Fibroblast of skin of left quadriceps (primary cell): ENCODE results near the gene DCHS2.
A peak's percentile ranks its signal among the peaks of the same experiment; 100 is the strongest.
"Not testable (repeated sequence)": the region's sequence is repeated elsewhere in the genome, so short reads cannot be mapped to it uniquely, and the experiment has no call there.

Source experiments
- DNase-seq, 2 experiments: peaks; one replicate each; pipeline ENCODE4 v3.0.0-alpha.2; 2013; ENCODE audit warnings: low read depth in 2 of 2

Gene DCHS2

DNA sequence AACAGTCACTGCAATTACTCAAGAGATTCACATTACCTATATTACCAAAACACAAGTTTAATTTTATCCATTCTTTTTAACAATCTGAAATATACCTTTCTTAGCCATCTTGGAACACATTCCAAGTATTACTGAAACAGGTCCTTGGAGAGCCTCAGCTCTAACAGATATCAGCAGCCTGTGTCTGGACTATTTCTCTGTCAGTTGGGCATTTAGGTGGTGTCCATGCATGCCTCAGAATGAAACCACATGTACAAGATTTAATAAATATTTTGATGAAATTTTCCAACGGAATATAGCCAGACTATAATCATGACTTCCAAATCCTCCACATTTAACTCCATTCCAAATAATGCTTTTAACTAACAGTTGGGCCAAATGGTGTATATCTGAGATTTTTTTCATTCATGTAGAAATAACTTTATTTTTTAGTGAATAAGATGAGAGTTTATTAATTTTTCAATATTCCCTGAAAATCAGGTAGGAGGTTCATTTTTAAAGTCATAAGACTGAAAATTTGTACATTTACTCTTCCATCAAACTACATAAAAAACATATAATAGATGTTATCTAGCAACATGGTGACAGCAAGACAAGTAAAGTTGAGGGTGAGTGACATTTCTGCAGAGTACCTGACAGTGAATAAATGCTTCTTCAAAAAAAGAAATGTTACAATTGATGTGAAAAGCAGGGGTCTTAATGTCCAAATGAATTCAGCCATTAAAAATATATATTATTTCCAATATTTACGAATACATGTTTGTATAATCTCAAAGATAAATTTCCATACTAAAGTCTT lies 174.2 kb downstream of the DCHS2 start:
- DNase-seq: no peak

DNA sequence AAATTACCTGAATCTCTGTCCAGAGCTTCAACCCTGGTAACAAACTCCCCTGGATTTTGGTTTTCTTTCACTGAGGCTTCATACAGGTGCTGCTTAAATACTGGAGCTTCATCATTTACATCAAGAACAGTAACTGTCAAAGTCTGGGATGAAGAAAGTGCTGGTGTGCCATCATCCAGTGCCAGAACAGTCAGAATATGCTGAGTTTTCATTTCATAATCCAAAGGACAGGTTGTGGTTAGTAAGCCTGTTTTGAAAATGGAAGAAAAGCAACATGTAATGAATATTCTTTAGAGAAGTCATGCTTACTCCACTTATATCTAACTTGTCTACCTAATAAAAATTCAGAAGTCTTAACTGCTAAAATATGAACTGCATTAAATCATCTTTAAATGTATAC lies 175.9 kb downstream of the DCHS2 start:
- DNase-seq: no peak

DNA sequence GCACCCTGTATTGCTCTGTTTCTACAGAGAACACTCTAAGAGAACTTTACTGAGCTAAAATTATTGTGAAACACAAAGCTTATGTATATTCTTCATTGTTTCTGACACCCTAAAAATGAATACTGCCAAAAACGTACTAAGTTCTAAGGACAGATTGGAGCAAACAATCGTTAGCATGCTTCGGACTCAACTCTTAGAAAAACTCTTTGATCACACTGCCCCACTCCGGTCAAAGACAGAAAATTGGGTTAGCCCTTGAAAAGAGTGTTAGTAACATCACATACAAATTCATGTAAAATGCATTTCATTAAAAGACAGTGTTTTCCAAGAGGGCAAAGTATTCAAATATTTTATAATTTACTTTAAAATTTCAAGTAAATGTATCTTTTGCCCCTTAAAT lies 177.4 kb downstream of the DCHS2 start:
- peak; percentile 14 to 20 for DNase-seq

DNA sequence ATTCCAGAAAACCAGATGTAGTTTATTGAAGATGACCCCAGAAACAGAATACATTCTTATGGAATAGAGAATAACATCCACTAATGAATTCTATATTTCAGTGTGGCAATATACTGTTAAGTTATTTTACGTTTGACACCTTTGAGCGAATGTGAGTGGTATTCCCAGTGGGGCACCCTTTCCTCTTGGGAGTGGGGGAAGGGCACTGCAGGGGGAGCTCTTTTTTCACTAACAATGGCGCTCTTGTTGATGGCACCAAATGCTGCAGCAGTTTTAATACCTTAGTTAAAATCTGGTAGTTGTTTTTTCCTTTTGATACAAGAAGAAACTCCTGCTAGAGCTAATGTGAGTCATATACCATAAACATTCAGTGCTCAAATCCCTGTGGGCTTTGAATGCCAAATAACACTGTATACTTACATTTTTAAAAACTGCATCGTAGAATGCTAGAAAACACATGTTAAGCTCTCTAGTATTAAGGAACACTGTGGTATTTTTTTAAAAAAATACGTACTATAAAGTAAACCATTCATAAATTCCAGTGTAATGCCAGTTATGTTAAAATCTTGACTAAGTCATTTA lies 178.5 kb downstream of the DCHS2 start:
- peak; percentile 37 to 46 for DNase-seq

DNA sequence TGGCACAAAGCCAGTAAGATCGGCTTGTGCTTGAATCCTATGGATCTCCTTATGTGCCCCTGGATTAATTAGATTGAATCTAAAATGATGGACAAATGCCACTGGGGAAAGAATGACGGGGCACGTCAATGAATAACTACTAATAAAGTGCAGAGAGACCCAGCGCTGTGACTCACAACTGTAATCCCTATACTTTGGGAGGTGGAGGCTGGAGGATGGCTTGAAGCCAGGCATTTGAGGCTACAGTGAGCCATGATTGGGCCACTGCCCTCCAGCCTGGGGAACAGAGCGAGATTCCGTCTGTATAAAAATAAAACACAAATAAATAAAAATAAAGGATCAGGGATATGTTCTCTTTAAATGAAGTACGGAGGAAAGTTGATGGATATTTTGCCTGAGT lies 179.4 kb downstream of the DCHS2 start:
- no peak for DNase-seq

DNA sequence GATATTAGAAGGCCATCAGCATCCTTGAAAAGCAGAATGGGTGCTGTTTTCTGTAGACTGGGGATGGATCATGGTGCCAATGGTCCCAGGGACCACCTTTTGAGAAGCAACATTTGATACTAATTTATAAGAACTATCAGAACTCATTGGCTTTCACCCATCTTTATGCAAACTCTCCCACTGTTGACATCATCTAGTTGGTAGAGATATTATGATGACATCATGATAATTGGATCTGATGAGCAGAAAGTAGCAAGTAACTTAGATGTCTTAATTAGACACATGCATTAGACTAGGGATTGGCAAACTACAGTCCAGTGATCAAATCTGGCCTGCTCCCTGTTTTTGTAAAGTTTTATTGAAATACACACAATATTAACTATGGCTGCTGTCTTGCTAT lies 181.0 kb downstream of the DCHS2 start:
- DNase-seq: no peak

DNA sequence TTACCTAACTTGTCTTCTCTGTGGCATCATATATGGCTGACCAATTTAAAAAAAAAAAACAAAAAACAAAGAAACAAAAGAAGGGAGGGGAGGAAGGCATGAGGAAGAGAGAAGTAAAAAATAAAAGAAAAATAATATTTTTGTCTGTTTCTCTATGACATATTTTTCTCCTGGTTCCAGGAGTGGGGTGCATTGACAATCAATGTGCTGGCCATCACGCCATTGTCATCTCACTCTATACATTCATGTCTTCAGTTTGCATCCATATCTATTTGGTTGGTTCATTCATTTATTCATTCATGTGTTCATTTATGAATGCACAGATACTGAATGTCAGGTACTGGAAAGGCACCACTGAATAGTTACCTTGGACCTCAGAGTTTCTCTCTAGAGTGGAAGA lies 183.4 kb downstream of the DCHS2 start:
- DNase-seq: no peak

DNA sequence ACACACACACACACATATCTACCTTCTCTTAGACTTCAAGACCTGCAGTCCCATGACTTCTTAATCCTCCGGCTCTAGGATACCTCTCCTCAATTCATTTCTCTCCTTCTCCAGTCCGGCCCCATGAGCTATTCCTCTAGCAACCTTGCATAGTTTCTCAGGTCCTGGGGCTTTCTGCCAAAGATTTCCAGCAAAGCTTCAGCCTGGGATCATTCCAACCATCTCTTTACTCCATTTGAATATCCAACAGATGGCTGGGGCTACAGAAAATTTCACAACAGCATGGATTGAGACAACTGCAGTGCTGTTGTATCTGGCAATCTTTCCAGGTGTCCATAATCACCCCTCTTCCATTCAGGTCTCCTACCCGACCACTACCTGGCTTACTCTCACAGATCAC lies 184.1 kb downstream of the DCHS2 start:
- peak; percentile 13 to 21 for DNase-seq

DNA sequence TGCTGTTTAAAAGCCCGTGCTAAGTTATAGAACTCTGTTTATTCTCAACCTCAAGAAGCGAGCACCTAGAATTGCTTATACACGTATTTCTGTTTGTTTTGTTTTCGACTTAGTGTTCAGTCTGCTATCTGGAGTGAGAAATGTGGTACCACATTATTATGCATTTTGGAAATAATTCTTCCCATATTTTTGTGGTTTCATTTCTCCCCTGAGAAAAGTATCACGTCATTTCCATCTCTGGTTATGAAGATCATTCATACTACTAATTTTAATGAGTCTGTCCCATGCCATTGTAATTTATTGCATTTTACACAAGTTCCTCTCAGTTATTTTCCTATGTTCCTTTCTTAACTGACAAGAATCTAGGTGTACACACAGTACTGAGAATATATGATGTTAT lies 186.0 kb downstream of the DCHS2 start:
- DNase-seq: peak; percentile 13 to 23

DNA sequence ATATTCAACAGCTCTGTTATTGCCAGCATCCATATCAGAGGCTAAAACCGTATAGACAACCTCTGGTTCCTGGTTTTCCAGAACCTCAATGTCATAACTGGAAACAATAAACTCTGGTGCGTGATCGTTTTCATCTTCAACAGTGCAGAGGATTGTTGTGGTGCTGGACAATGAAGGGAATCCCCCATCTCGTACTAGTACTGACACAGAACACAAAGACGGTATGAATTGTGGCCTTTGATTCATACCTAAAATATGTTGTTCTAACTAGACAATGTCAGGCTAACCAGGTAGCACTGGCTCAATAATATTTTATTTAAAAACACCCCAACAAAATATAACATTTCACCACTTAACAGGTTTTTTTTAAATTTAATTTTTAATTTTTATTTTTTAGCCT lies 186.9 kb downstream of the DCHS2 start:
- no peak for DNase-seq

DNA sequence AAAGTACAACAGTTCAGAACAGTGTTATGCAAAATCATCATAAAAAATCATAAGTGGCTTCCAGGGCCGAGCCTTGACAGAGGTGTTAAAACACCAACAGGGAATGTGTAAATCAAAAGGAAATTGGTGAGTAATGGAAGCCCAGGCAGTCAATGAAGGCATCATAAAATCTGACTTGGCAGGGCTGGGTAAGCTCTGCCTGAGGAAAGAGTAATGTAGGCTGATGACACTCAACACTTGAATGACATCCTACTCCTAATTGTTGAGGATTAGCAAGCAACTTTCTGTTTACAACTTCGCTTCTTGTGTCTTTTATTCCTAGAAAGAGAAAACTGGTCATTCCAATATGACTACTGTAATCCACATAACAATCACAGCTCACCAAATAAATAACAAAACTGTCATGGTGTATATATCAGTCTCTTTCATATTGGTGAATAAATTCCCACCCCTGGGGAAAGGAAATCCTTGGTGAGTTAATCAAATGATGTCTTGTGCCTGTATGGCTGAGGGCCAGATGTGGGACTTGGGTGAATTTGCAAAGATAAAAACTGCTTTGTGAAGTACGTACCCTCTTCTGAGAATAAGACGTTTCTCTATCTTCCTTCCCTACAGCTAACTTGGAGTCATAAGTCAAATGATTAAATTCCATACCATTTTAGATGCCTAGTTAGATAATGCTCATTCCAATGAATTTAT lies 196.8 kb downstream of the DCHS2 start:
- no peak for DNase-seq

DNA sequence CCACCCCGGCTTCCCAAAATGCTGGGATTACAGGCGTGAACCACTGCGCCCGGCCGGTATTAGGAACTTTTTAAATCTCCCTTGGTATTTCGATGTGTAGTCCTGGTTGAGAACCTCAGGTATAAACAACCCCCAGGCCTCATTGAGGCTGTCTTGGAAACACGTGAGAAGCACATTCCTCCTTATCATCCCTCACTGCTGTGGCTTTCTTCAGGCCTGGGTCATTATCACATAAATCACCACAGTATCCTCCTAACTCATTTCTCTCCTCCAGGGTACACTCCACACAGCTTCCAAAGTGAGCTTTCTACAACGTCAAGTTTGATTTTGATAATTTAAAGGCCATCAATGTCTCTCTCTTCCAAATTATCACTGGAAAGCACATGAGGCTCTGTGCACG lies 198.2 kb downstream of the DCHS2 start:
- no peak for DNase-seq

DNA sequence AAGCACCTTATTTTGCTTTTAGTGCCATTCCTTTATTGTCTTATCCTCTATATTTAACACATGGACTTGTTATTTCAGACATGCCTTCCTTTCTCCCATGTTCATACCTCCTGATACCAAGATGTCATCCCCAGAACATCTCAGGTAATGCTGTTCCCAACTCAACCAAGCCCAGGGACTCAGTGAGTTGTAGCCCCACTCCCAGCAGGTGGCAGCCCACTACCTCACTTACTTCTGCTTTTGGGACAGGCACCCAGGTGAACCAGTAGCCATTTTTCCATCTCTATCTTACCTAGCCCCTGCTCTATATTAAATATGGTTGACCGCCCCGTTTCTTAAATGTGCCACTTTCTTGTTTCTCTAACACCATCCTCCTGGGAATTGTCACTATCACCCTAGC lies 199.0 kb downstream of the DCHS2 start:
- no peak for DNase-seq

DNA sequence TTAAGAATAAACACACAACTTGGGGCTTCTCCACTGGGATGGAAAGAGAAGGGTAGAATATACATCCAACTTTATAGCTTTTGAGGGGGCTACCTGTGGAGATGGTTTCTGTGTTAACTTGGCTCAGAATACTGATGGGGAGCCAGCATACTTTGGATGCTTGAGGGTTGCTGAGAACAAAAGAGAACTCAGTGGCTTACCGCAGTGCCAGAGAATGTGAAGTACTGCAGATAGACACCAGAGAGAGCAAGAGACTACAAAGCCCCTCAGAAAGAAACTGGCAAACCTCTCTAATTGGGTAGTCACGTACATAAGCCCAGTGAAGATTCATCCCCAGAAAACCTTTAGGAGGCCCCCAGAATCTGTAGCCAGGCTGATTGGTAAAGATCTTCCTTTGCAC lies 214.4 kb downstream of the DCHS2 start:
- DNase-seq: no peak

DNA sequence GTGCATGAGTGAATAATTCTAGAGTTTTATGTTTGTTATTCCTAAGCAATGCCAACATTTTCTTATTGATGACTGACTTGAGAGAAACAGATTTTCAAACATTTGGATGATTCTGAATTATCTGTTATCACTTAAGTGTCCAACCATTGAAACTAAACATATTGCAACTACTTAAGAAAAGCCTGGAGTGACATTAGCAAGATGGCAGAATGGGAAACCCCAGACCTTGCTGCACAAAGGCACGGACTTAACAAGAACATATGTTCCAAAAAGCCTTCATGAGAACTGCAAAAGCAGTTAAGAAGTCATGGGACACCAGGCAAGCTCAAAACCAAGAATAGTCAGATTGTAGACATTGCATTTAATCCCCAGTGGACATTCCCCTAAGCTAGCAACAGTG lies 215.1 kb downstream of the DCHS2 start:
- DNase-seq: no peak

DNA sequence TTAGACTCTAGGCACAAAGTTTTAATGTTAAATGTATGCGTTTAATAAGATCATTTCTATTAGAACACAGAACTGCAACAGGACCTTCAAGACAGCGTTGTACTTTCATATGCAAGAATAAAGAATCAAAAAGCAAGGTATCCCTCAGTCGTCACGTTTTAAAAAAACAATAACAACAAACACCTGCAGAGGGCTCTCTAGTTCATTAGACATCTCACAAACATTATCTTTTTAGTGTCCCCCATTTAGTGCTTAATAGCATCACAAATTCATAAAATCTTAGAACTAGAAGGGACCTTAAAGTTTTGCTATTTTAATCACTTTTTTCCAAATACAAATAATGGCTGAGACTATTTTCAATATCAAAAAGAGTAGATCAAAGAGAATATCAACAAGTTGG lies 236.6 kb downstream of the DCHS2 start:
- no peak for DNase-seq

DNA sequence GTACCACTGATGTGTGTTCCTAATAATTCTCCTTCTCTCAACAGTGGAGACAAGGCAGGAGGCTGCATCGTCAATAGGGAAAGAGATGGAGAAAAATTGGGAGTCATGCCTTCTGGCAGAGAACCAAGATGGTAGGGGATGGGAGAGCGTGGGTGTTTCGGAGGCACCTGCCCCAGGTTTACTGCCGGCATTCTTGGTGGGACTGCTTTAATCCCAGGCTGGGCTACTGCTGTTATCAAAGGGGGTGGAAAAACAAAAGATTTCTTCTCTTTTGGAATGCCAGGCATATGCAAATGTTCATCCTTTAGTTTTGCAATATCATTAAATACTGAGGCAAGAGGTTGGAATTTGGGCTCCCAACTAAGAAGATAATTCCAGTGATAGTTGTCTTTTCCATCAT lies 257.0 kb downstream of the DCHS2 start:
- DNase-seq: no peak

DNA sequence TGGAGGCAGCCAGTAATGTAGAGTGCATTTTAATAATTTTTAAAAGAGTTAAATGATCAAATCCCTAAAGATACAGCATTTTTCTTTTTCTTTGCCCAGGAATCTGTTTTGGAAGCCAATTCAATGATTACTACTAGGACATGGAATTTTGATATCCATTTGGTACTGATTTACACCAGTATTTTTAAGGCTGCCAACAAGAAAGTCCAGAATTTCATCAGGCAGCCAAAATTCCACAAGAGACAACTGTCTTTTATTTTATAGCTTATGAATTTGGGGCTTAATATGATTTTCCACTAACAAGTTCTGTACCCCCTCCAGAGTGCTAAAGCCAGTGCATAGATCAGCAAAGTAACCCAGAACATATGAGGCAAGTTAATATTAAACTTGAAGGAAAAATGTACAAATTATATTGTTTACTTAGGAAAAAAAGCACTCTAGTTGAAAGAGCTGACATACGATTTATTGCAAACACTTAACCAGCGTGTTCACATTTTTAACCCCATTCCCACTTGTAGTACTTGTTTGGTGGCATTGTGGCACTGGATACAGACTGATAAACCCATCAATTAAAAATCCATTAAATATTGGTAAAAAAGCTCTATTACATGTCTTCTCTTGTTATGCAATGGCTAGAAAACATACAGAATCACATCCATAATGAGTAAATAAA lies 259.7 kb downstream of the DCHS2 start:
- peak; percentile 20 to 25 for DNase-seq

DNA sequence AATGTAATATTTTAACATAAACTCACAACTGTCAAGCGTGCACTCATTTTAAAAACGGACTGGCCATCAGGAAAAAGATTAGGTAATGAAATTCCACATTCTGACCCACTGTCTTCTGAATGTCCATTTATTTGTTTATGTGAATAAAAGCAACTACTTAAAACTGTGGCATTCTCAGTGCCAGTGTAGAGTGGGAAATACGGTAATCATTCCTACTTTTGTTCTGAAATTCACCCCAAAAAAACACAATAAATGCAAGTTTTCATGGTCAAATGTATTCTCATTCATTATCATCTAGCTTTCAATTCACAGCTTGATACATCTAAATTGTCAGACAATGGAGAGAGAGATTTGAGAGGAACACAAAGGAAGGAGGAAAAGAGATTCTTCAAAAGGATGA lies 260.9 kb downstream of the DCHS2 start:
- no peak for DNase-seq

DNA sequence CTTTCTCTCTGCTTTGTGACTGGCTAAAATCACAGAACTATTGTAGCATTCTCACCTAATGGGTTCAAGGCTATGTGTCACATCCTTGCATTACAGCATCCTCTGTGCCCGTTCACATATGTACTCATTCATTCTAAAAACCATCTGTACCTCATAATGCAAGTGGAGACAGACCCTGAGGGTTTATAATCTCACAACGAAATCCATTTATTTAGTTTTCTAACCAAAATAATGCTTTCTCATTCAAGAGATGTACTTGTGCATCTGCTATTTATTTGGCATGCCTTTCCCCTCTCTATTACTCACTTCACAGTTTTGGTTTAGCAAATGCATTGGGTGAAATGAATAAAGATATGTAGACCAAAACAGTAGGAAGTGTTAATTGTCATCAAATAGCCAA lies 261.5 kb downstream of the DCHS2 start:
- peak; percentile 1 to 3 for DNase-seq

DNA sequence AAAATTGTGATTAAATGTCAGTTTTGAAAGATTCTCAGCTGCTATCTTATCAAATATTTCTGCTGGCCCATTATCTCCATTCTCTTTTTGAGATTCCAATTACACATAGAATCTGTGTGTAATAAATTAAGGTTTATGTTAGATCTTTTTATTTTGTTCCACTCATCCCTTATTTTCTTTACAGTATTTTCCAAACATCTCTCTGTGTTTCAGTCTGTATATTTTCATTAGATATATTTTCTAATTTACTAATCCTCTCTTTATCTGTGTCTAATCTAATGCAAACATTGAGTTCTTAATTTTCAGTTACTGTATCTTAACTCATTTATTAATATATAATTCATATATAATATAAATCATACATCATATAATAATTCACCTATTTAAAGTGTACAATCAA lies 268.7 kb downstream of the DCHS2 start:
- DNase-seq: no peak

DNA sequence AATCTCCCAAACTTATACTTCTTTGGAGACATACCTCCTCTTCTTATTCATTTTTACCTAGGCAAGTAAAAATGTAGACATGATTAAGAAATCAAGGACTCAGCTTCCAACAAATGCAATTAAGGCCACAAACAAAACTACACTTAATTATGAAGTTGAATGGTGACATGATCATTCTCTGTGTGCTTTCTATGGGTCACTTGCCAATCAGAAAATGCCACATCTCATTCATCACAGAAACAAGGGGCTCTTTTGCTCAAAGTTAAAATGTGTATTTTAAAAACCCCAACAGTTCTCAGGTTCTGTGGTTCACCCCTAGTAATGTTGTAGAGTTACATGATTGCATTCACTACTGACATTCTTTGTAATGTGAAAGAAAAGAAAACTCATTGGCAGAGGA lies 273.5 kb downstream of the DCHS2 start:
- no peak for DNase-seq

DNA sequence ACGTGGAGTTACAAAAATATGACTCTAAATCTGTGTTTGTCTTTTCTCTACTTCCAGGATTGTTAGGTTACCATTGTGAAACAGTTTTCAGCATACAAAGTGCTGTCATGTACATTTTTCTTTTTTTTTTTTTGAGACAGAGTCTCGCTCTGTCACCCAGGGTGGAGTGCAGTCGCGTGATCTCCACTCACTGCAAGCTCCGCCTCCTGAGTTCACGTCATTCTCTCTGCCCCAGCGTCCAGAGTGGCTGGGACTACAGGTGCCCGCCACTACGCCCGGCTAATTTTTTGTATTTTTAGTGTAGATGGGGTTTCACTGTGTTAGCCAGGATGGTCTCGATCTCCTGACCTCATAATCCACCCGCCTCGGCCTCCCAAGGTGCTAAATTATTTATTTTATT lies 274.2 kb downstream of the DCHS2 start:
- DNase-seq: not testable (repeated sequence)
